Fibroblast of mammary gland (primary cell): Measurements from ENCODE around the gene LY6G6F.
"Not testable (repeated sequence)": the region's sequence is repeated elsewhere in the genome, so short reads cannot be mapped to it uniquely, and the experiment has no call there.

Source experiments
- DNase-seq: peaks from one replicate; pipeline ENCODE4 v3.0.0-alpha.2; 2010; ENCODE audit warnings: low read depth
- H3K4me3 ChIP-seq: 2 replicates; pipeline ENCODE4 v1.5.1; 2011; ENCODE audit warnings: low read depth, mild to moderate bottlenecking, low read length, moderate library complexity; ENCODE audit not compliant: control insufficient read depth
- CTCF ChIP-seq: conservative IDR thresholded peaks from 2 replicates; pipeline ENCODE4 v1.5.1; 2011; ENCODE audit warnings: low read depth, low read length, inconsistent platforms; ENCODE audit not compliant: control insufficient read depth, insufficient read depth

The LY6G6F gene

GRCh38 chr6:31702819-31703716, 3.6 kb upstream of the LY6G6F start, which contains the start of gene ABHD16A:
TSS of gene ABHD16A (minus strand) at chr6:31703324. CDS start at chr6:31703281, 43 bp downstream.
- peak; percentile 98 for DNase-seq
- H3K4me3 ChIP-seq = peak within 1 kb of the TSS; percentile 94
- TF ChIP-seq CTCF = no peak

- no peak for DNase-seq
- TF ChIP-seq CTCF = no peak
- H3K4me3 ChIP-seq = no peak overlapping the region
These were observed 735 bp upstream of the LY6G6F start for GRCh38 chr6:31705931-31706330.

GRCh38 chr6:31707701-31708100, 1.0 kb downstream of the LY6G6F start:
- DNase-seq = no peak
- no peak for TF ChIP-seq CTCF
- no peak overlapping the region for H3K4me3 ChIP-seq

- no peak for TF ChIP-seq CTCF
These were observed 1.6 kb downstream of the LY6G6F start for GRCh38 chr6:31708224-31708623.

GRCh38 chr6:31709157-31709556, 2.5 kb downstream of the LY6G6F start:
- not testable (repeated sequence) for DNase-seq, H3K4me3 ChIP-seq

More at GRCh38 chr6:31708224-31708623, 1.6 kb downstream of the LY6G6F start:
- H3K4me3 ChIP-seq = no peak overlapping the region
- DNase-seq = no peak

GRCh38 chr6:31710523-31711219, 4.0 kb downstream of the LY6G6F start:
- no peak for TF ChIP-seq CTCF
- no peak for DNase-seq

GRCh38 chr6:31711233-31711632, 4.6 kb downstream of the LY6G6F start:
- no peak overlapping the region for H3K4me3 ChIP-seq
- TF ChIP-seq CTCF = no peak
- DNase-seq = no peak

More at GRCh38 chr6:31710523-31711219, 4.0 kb downstream of the LY6G6F start:
- no peak overlapping the region for H3K4me3 ChIP-seq
